ENCODE results near the gene RING1.

GRCh38 chr6:33160096-33160495, 48.2 kb upstream of the RING1 start:
- TF ChIP-seq CTCF (IDR thresholded peaks at IDR 0.05) (no peak), POLR2A (IDR thresholded peaks at IDR 0.05) (no peak)

Data from testis (tissue), 2 donors.